ENCODE data around the gene CHD2.

The CHD2 gene

GRCh38 chr15:93066224-93066681 is 166.1 kb downstream of the CHD2 start:
- no peaks in the 10 kb centered on the region for H3F3A ChIP-seq (ENCODE audit: low read depth)
- H3K4me1 ChIP-seq (ENCODE audit: insufficient read depth, low read length, poor library complexity, severe bottlenecking): peaks cover 30% of the 10 kb centered on the region
- H3K27me3 ChIP-seq (ENCODE audit: insufficient read depth, low read length, poor library complexity, severe bottlenecking): peaks cover 7% of the 10 kb centered on the region
- H3K9ac ChIP-seq (ENCODE audit: low read depth, low read length, poor library complexity, severe bottlenecking): no peak overlapping the region
- no peak overlapping the region for H2AFZ ChIP-seq (ENCODE audit: low read length)
- no peaks in the 10 kb centered on the region for H4K20me1 ChIP-seq (ENCODE audit: insufficient read depth, low read length, poor library complexity, severe bottlenecking)
- H3K4me2 ChIP-seq (ENCODE audit: low read depth, low read length, poor library complexity, severe bottlenecking): no peak overlapping the region
- no peaks in the 10 kb centered on the region for H3K9me3 ChIP-seq (ENCODE audit: insufficient read depth, low read depth, low read length)
- H3K9me2 ChIP-seq (replicated peaks; ENCODE audit: low read depth, low read length): no peaks in the 10 kb centered on the region
- no peaks in the 10 kb centered on the region for H3K79me2 ChIP-seq (ENCODE audit: insufficient read depth, low read length)
- TF ChIP-seq CTCF (conservative IDR thresholded peaks at IDR 0.05; ENCODE audit: low read length) (no peak), EZH2phosphoT487 (IDR thresholded peaks at IDR 0.05; ENCODE audit: borderline replicate concordance) (no peak)
- no peak overlapping the region for H3K4me3 ChIP-seq (ENCODE audit: low read length, poor library complexity, severe bottlenecking)
- H3K36me3 ChIP-seq (ENCODE audit: insufficient read depth, low read length): no peaks in the 10 kb centered on the region

- Histone ChIP-seq H3K4me3 (ENCODE audit: low read length, poor library complexity, severe bottlenecking) (no peak overlapping the region), H3K79me2 (ENCODE audit: insufficient read depth, low read length) (no peaks in the 10 kb centered on the region), H3K4me2 (ENCODE audit: low read depth, low read length, poor library complexity, severe bottlenecking) (no peak overlapping the region), H3K9ac (ENCODE audit: low read depth, low read length, poor library complexity, severe bottlenecking) (no peak overlapping the region), H3K9me3 (ENCODE audit: insufficient read depth, low read depth, low read length) (no peaks in the 10 kb centered on the region), H3K27me3 (ENCODE audit: insufficient read depth, low read length, poor library complexity, severe bottlenecking) (peaks cover 15% of the 10 kb centered on the region), H2AFZ (ENCODE audit: low read length) (no peak overlapping the region), H3F3A (ENCODE audit: low read depth) (no peaks in the 10 kb centered on the region), H3K4me1 (ENCODE audit: insufficient read depth, low read length, poor library complexity, severe bottlenecking) (peaks cover 29% of the 10 kb centered on the region), H3K36me3 (ENCODE audit: insufficient read depth, low read length) (no peaks in the 10 kb centered on the region), H4K20me1 (ENCODE audit: insufficient read depth, low read length, poor library complexity, severe bottlenecking) (no peaks in the 10 kb centered on the region), H3K9me2 (replicated peaks; ENCODE audit: low read depth, low read length) (no peaks in the 10 kb centered on the region)
- TF ChIP-seq EZH2phosphoT487 (IDR thresholded peaks at IDR 0.05; ENCODE audit: borderline replicate concordance) (no peak), CTCF (conservative IDR thresholded peaks at IDR 0.05; ENCODE audit: low read length) (no peak)
Measured at GRCh38 chr15:93066834-93067648, 166.9 kb downstream of the CHD2 start.

GRCh38 chr15:93067649-93068085 is 167.5 kb downstream of the CHD2 start:
- no peaks in the 10 kb centered on the region for H3K79me2 ChIP-seq (ENCODE audit: insufficient read depth, low read length)
- no peaks in the 10 kb centered on the region for H3K9me2 ChIP-seq (replicated peaks; ENCODE audit: low read depth, low read length)
- H3K9me3 ChIP-seq (ENCODE audit: insufficient read depth, low read depth, low read length): no peaks in the 10 kb centered on the region
- no peak overlapping the region for H3K9ac ChIP-seq (ENCODE audit: low read depth, low read length, poor library complexity, severe bottlenecking)
- no peak overlapping the region for H3K4me3 ChIP-seq (ENCODE audit: low read length, poor library complexity, severe bottlenecking)
- no peaks in the 10 kb centered on the region for H3F3A ChIP-seq (ENCODE audit: low read depth)
- no peaks in the 10 kb centered on the region for H3K36me3 ChIP-seq (ENCODE audit: insufficient read depth, low read length)
- H2AFZ ChIP-seq (ENCODE audit: low read length): no peak overlapping the region
- no peak for TF ChIP-seq EZH2phosphoT487 (IDR thresholded peaks at IDR 0.05; ENCODE audit: borderline replicate concordance)
- no peak for TF ChIP-seq CTCF (conservative IDR thresholded peaks at IDR 0.05; ENCODE audit: low read length)
- H4K20me1 ChIP-seq (ENCODE audit: insufficient read depth, low read length, poor library complexity, severe bottlenecking): no peaks in the 10 kb centered on the region
- peaks cover 21% of the 10 kb centered on the region for H3K27me3 ChIP-seq (ENCODE audit: insufficient read depth, low read length, poor library complexity, severe bottlenecking)
- no peak overlapping the region for H3K4me2 ChIP-seq (ENCODE audit: low read depth, low read length, poor library complexity, severe bottlenecking)
- H3K4me1 ChIP-seq (ENCODE audit: insufficient read depth, low read length, poor library complexity, severe bottlenecking): peaks cover 34% of the 10 kb centered on the region

Measured in Loucy (cell line).